Middle frontal gyrus (tissue), 1 donor: Measurements from ENCODE around the gene PARP9.

Experiments used
- DNase-seq: peaks from one replicate; pipeline ENCODE4 v3.0.0-alpha.2; 2015; ENCODE audit warnings: low spot score; ENCODE audit errors: extremely low spot score

The PARP9 gene

DNA sequence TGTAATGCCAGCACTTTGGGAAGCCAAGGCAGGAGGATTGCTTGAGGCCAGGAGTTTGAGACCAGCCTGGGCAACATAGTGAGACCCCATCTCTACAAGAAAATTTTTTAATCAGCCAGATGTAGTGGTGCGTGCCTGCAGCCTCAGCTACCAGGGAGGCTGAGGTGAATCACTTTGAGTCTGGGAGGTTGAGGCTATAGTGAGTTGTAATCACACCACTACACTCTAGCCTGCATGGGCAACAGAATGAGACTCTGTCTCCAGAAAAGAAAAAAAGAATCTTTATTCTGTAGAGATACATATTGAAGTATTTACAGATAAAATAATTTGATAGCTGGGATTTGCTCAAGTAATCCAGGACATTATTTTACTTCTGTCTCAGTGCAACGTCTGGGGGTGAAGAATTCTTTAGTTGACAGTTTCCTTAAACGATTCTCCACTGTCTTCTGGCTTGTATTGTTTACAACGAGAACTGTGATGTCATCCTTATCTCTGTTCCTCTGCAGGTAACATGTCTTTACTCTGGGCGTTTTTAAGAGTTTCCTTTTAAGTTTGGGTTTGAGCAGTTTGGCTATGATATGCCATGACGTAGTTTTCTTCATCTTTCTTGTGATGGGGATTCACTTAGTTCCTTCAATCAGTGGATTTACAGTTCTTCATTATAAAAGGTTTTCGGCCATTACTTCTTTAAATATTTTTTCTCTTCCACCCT is 75.7 kb downstream of the PARP9 start:
- no peak for DNase-seq

DNA sequence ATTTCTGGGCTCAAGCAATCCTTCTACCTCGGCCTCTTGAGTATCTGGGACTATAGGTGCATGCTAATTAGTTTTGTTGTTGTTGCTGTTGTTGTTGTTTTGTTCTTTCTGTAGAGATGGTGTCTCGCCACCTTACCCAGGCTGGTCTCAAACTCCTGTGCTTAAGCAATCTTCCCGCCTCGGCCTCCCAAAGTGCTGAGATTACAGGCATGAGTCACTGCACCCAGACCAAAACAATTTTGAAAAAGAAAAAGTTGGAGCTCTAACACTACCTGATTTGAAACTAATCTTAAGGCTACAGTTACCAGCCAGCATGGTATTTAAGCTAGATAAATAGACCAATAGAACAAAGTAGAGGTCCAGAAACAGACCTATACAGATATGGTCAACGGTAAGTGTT is 79.1 kb downstream of the PARP9 start:
- DNase-seq = no peak

DNA sequence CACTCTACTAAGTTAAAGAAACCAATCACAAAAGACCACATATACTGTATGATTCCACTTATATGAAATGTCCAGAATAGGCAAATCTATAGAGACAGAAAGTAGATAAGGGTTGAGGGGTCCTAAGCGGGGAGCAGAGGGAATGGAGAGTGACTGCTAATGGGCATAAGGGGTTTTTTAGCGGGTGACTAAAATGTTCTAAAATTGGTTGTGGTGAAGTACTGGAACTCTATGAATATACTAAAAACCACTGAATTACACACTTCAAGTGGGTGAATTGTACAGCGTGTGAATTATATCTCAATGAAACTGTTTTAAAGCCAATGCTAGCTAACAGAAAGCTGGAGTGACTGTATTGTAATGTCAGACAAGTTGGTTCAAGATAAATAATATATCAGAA is 82.7 kb downstream of the PARP9 start:
- no peak for DNase-seq
